Muscle layer of colon (tissue), 2 donors: ENCODE measurements around the gene ALDH18A1.
"Not testable (repeated sequence)": the region's sequence is repeated elsewhere in the genome, so short reads cannot be mapped to it uniquely, and the experiment has no call there.

Experiments
- H3K27ac ChIP-seq: one replicate; pipeline ENCODE4 v1.7.0; 2013; ENCODE audit warnings: low read depth, mild to moderate bottlenecking, low read length, moderate library complexity
- H3K27me3 ChIP-seq, 2 donors: one replicate each; pipeline ENCODE4 v1.7.0; 2013; ENCODE audit warnings: low read length in 2 of 2, mild to moderate bottlenecking in 2 of 2; ENCODE audit not compliant: insufficient read depth in 2 of 2, control insufficient read depth in 1 of 2
- H3K36me3 ChIP-seq: one replicate; pipeline ENCODE4 v1.7.0; 2013; ENCODE audit warnings: mild to moderate bottlenecking, low read length; ENCODE audit not compliant: insufficient read depth
- H3K4me1 ChIP-seq: one replicate; pipeline ENCODE4 v1.7.0; 2013; ENCODE audit warnings: mild to moderate bottlenecking, low read length; ENCODE audit not compliant: insufficient read depth
- H3K4me3 ChIP-seq, 2 donors: one replicate each; pipeline ENCODE4 v1.7.0; 2013; ENCODE audit warnings: low read length in 2 of 2, low read depth in 1 of 2, mild to moderate bottlenecking in 1 of 2, moderate library complexity in 1 of 2
- H3K9ac ChIP-seq: one replicate; pipeline ENCODE4 v1.7.0; 2013; ENCODE audit warnings: low read length
- H3K9me3 ChIP-seq: one replicate; pipeline ENCODE4 v1.7.0; 2013; ENCODE audit warnings: mild to moderate bottlenecking, low read length
- donor health status: abdominal sarcoma.
- donor health status: Adenocarcinoma of cecum.

ALDH18A1 gene

DNA sequence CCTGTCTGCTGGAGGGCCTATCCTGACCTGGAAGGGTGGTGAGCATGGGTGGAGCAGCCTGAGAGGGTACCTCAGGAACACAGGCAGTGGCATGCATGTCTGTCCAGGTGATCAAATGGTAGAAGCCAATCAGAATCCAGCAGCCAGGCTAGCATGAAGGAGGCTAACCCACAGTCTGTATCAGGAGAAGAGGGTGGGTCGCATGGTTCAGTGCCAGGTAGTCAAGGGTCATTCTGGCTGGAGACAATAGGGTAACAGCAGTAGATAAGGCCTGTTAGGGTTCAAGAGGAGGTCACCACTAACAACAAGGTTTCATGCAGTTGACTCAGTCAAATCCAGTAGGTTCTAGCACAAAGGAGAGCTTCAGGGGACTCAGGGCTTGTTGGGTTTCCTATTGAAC is 10.4 kb downstream of the ALDH18A1 start:
- no peak overlapping the region for H3K4me3 ChIP-seq
- H3K9me3 ChIP-seq, result no peaks in the 10 kb centered on the region
- no peak overlapping the region for H3K27ac ChIP-seq
- H3K9ac ChIP-seq, result no peak overlapping the region
- H3K27me3 ChIP-seq, result no peaks in the 10 kb centered on the region
- H3K36me3 ChIP-seq, result peaks cover 24% of the 10 kb centered on the region
- H3K4me1 ChIP-seq, result no peaks in the 10 kb centered on the region

DNA sequence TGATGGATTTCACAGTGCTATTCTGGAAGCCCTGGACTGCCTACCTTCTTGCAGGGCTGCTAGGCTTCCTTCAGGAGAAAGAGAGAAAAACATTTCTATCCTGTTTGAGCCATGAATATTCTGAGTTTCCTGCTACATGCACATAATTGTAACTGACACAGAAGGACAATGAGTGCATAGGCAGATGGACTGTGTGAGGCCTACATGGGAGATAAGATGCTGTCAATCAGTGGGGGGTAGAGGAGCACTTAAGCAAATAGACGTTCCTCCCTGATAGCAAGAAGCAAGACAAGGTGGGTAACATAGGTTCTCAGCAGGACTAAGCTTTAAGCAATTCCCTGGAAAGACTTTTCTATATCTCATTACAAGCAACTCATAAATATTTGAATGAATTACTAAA is 11.6 kb downstream of the ALDH18A1 start:
- H3K9ac ChIP-seq, result no peak overlapping the region
- H3K4me1 ChIP-seq, result no peaks in the 10 kb centered on the region
- no peaks in the 10 kb centered on the region for H3K9me3 ChIP-seq
- peaks cover 23% of the 10 kb centered on the region for H3K36me3 ChIP-seq
- H3K27me3 ChIP-seq, result no peaks in the 10 kb centered on the region
- no peak overlapping the region for H3K4me3 ChIP-seq
- H3K27ac ChIP-seq, result no peak overlapping the region

DNA sequence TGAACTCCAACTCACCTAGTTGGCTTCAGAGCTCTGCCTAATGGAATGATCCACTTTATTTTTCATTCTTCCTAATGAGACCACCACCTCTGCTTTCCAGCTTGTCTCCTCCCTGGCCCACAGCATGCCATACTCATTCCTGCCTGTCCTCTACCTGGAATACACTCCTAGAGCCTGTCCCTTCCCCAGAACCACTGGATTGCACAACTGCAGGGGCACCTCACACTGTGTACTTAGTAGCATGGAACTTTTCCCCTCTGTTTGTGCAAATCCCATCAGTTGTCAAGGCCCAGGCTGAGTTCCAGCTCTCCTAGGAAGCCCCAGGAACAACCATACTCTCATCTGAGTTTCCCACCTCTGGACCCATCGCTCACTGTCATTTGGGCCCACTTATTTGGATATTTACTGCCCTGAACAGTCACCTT is 15.6 kb downstream of the ALDH18A1 start:
- Histone ChIP-seq H3K4me1 (no peaks in the 10 kb centered on the region), H3K27me3 (no peaks in the 10 kb centered on the region), H3K9ac (no peak overlapping the region), H3K36me3 (peaks cover 33% of the 10 kb centered on the region), H3K9me3 (no peaks in the 10 kb centered on the region), H3K4me3 (no peak overlapping the region), H3K27ac (no peak overlapping the region)

DNA sequence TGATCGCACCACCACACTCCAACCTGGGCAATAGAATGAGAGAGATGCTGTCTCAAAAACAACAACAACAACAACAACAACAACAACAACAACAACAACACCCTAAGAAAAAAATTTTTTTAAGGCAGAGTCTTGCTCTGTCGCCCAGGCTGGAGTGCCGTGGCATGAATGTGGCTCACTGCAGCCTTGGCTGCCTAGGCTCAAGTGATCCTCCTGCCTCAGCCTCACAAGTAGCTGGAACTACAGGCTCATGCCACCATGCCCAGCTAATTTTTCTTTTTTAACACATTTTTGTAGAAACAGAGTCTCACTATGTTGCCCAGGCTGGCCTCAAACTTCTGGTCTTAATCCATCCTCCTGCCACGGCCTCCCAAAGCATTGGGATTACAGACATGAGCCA is 18.6 kb downstream of the ALDH18A1 start:
- Histone ChIP-seq H3K4me1 (no peaks in the 10 kb centered on the region), H3K36me3 (peaks cover 47% of the 10 kb centered on the region), H3K9ac (no peak overlapping the region), H3K27me3 (no peaks in the 10 kb centered on the region), H3K9me3 (no peaks in the 10 kb centered on the region), H3K27ac (no peak overlapping the region), H3K4me3 (no peak overlapping the region)

DNA sequence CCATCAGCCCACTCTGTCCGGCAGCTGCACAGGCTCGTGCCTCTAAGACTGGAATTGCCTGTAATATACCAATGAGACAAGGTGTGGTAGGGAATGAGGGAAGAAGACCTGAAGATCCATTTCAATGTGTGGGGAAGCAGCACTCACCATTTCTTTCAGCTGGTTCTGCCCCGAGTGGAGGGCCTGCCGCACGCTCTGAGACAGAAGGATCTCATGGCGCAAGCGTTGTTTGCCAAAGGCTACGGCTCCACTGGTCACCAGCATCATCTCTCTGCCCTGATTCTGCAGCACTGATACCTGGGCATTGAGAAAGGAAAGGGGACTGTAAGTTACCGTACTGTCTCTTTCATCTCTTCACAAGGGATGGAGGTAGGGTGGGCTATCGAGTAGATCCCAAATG is 19.4 kb downstream of the ALDH18A1 start:
- Histone ChIP-seq H3K4me3 (no peak overlapping the region), H3K36me3 (peaks cover 50% of the 10 kb centered on the region), H3K27ac (no peak overlapping the region)

DNA sequence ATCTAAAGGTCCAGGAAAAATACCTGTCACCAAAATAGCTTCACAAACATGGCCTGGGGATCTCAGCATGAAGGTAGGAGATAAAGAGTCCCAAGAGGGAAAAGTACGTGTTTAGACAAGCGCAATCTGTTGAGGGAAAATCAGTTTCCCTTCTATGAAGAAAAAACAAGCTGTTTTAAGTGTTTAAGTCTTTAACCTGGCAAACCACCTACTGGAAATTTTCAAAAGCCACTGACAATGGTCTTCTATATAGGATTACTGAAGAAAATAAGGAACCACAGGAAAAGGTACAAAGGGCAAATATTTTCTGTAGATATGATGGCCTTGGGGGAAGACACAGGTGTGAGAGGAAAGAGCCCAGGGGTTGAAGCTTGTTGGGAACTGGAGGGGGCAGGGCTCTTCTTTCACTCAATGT is 21.2 kb downstream of the ALDH18A1 start:
- Histone ChIP-seq H3K4me3 (no peak overlapping the region), H3K9ac (no peak overlapping the region), H3K4me1 (no peaks in the 10 kb centered on the region), H3K36me3 (peaks cover 45% of the 10 kb centered on the region), H3K27me3 (no peaks in the 10 kb centered on the region), H3K9me3 (no peaks in the 10 kb centered on the region), H3K27ac (no peak overlapping the region)

More for the DNA sequence above, 19.4 kb downstream of the ALDH18A1 start:
- no peaks in the 10 kb centered on the region for H3K4me1 ChIP-seq
- H3K9me3 ChIP-seq, result no peaks in the 10 kb centered on the region
- no peak overlapping the region for H3K9ac ChIP-seq
- no peaks in the 10 kb centered on the region for H3K27me3 ChIP-seq

DNA sequence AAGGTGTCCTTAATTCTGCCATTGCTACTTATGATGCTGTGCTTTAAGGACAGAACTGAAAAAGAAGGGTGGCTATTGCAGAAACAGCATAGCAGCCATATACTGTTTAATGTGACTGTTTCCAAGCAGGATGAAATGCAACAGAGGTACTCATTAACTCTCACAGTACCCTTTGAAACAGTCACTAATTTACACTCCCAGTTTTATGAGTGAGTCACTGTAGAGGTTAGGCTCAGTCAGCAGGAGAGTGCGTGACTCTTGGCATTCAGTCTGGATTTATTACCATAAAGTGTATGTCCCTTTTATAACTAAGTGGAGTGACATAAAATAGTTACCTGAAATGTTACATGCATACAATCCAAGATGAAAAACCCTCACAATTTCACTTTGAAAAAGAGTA is 27.7 kb downstream of the ALDH18A1 start:
- no peak overlapping the region for H3K27ac ChIP-seq
- H3K4me3 ChIP-seq, result no peak overlapping the region
- no peaks in the 10 kb centered on the region for H3K27me3 ChIP-seq
- no peak overlapping the region for H3K9ac ChIP-seq
- peaks cover 6% of the 10 kb centered on the region for H3K4me1 ChIP-seq
- H3K9me3 ChIP-seq, result no peaks in the 10 kb centered on the region
- peaks cover 62% of the 10 kb centered on the region for H3K36me3 ChIP-seq

DNA sequence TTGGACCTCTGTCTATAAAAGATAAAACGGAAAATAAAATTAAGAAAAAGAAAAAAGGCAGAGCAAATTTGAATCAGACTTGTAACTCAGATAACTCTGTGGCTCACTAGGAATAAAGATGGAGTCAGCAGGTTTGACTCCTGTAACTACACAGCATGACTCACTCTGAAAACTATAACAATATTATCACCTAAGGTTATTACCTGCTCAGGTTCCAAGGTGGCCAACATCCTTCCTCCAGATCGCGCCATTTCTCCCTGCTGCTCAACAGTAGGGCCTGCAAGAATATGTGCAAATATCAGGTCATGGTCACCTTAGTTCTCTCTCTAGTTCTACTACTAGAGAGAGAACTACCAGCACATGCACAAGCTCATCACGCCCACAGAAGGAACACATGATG is 30.0 kb downstream of the ALDH18A1 start:
- Histone ChIP-seq H3K27me3 (no peaks in the 10 kb centered on the region), H3K9ac (no peak overlapping the region), H3K4me3 (no peak overlapping the region), H3K36me3 (peaks cover 46% of the 10 kb centered on the region), H3K4me1 (peaks cover 6% of the 10 kb centered on the region), H3K27ac (no peak overlapping the region), H3K9me3 (no peaks in the 10 kb centered on the region)

DNA sequence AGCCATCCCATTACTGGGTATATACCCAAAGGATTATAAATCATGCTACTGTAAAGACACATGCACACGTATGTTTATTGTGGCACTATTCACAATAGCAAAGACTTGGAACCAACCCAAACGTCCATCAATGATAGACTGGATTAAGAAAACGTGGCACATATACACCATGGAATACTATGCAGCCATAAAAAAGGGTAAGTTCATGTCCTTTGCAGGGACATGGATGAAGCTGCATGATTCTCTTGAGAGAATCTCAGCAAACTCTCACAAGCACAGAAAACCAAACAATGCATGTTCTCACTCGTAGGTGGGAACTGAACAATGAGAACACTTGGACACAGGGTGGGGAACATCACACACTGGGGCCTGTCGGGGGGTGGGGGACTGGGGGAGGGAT is 36.1 kb downstream of the ALDH18A1 start:
- H3K27ac ChIP-seq, H3K4me1 ChIP-seq, H3K9me3 ChIP-seq, H3K27me3 ChIP-seq, H3K4me3 ChIP-seq, H3K9ac ChIP-seq: not testable (repeated sequence)
- H3K36me3 ChIP-seq, result peaks cover 37% of the 10 kb centered on the region

DNA sequence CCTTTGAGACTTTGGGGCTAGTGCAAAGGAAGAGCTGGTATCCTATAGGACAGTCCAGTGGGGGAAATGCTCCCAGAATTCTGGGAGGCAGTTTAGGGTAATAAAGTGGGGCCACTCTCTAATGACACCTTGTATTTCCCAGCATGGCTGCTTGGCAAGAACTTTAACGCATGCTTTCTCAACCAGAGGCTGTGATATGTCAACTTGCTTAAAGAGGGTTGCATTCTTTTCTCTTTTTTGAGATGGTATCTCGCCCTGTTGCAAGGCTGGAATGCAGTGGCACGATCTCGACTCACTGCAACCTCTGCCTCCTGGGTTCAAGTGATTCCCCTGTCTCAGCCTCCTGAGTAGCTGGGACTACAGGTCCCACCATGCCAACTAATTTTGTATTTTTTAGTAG is 38.4 kb downstream of the ALDH18A1 start:
- H3K4me3 ChIP-seq, result no peak overlapping the region
- no peak overlapping the region for H3K9ac ChIP-seq
- H3K36me3 ChIP-seq, result peaks cover 42% of the 10 kb centered on the region
- H3K9me3 ChIP-seq, result no peaks in the 10 kb centered on the region
- no peaks in the 10 kb centered on the region for H3K27me3 ChIP-seq
- no peaks in the 10 kb centered on the region for H3K4me1 ChIP-seq
- H3K27ac ChIP-seq, result no peak overlapping the region

DNA sequence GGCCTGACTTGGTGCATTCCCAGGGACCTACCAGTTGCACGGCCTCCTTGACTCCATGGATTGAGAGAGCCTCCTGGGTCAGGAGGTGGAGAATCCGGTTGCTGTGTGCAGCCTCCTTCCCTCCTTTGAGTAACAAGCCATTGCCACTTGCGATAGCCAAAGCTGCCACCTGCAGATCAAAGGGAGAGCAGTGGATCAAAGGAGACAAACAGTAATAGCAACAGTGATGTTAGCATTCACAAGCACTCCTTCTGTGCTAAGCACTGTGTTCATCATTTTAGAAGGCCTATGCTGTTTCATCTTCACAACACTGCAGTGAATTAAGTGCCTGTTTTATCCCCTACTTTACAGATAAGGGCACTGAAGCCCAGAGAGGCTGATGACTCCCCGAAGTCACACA is 40.1 kb downstream of the ALDH18A1 start:
- H3K4me1 ChIP-seq, result no peaks in the 10 kb centered on the region
- no peak overlapping the region for H3K9ac ChIP-seq
- H3K27ac ChIP-seq, result no peak overlapping the region
- no peak overlapping the region for H3K4me3 ChIP-seq
- peaks cover 57% of the 10 kb centered on the region for H3K36me3 ChIP-seq
- no peaks in the 10 kb centered on the region for H3K9me3 ChIP-seq
- no peaks in the 10 kb centered on the region for H3K27me3 ChIP-seq

DNA sequence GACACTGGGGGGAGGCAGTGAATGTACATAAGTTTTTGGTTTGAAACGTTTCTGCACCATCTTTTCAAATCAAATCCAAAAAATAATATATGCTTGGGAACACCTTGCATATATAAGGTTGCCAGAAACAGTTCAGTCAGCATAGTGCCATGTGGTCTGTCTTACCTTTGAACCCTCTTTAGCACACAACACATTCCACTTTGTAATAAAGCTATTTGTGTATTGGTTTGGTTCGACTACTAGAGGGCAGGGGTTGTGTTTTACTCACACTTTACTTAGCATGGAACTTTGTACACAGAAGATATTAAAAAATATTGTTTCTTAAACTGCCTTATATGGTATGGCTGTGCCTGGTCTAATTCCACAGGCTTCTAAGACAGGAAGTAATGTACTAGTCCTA is 43.2 kb downstream of the ALDH18A1 start:
- Histone ChIP-seq H3K27ac (no peak overlapping the region), H3K4me1 (no peaks in the 10 kb centered on the region), H3K9me3 (no peaks in the 10 kb centered on the region), H3K36me3 (peaks cover 77% of the 10 kb centered on the region), H3K9ac (no peak overlapping the region), H3K4me3 (no peak overlapping the region), H3K27me3 (no peaks in the 10 kb centered on the region)
